ENCODE measurements around the gene MIER2. TPM values are rescaled to one million over a fixed set of nuclear protein-coding genes. Genes with fewer than 3 reads are reported as not detected.
"Not testable (repeated sequence)": the region's sequence is repeated elsewhere in the genome, so short reads cannot be mapped to it uniquely, and the experiment has no call there.

MIER2 gene
- total RNA-seq, 2 donors from 2014 or later: 17.3 to 19.1 TPM

GRCh38 chr19:390386-391206 lies 46.0 kb upstream of the MIER2 start:
- no peak overlapping the region for H3K27ac ChIP-seq
- H3K36me3 ChIP-seq: no peaks in the 10 kb centered on the region
- no peak overlapping the region for H3K9ac ChIP-seq (ENCODE audit: low read depth in 2 of 2, low read length in 2 of 2)
- no peak for DNase-seq
- H3K27me3 ChIP-seq: no peaks in the 10 kb centered on the region
- no peaks in the 10 kb centered on the region for H3K4me1 ChIP-seq
- H3K4me3 ChIP-seq: no peak overlapping the region
- TF ChIP-seq CTCF (IDR thresholded peaks at IDR 0.05): no peak
- H3K9me3 ChIP-seq: no peaks in the 10 kb centered on the region
- intact Hi-C loops (cut with DNase I): no loop called here

GRCh38 chr19:389935-390289 lies 45.3 kb upstream of the MIER2 start:
- H3K36me3 ChIP-seq: no peaks in the 10 kb centered on the region
- no peak overlapping the region for H3K9ac ChIP-seq (ENCODE audit: low read depth in 2 of 2, low read length in 2 of 2)
- no peak for DNase-seq
- no peak for TF ChIP-seq CTCF (IDR thresholded peaks at IDR 0.05)
- no peaks in the 10 kb centered on the region for H3K4me1 ChIP-seq
- intact Hi-C loops (cut with DNase I): loop anchor here (10.0 kb wide), 1 partner anchor 85 kb away; a partner anchor contains a TSS
- H3K27ac ChIP-seq: no peak overlapping the region
- no peaks in the 10 kb centered on the region for H3K9me3 ChIP-seq
- H3K4me3 ChIP-seq: no peak overlapping the region
- no peaks in the 10 kb centered on the region for H3K27me3 ChIP-seq

- H3K4me1 ChIP-seq: no peaks in the 10 kb centered on the region
- H3K9ac ChIP-seq (ENCODE audit: low read depth in 2 of 2, low read length in 2 of 2): no peak overlapping the region
- no peak overlapping the region for H3K4me3 ChIP-seq
- no peaks in the 10 kb centered on the region for H3K9me3 ChIP-seq
- peaks cover 2% of the 10 kb centered on the region for H3K27me3 ChIP-seq
- H3K27ac ChIP-seq: no peak overlapping the region
- no peaks in the 10 kb centered on the region for H3K36me3 ChIP-seq
- intact Hi-C loops (cut with DNase I): loop anchor here (10.0 kb wide), 1 partner anchor 85 kb away; a partner anchor contains a TSS
- no peak for TF ChIP-seq CTCF (IDR thresholded peaks at IDR 0.05)
- DNase-seq: no peak
These were observed 44.8 kb upstream of the MIER2 start for GRCh38 chr19:389255-389934.

GRCh38 chr19:388691-389090 lies 44.1 kb upstream of the MIER2 start:
- intact Hi-C loops (cut with DNase I): loop anchor here (10.0 kb wide), 1 partner anchor 86 kb away; a partner anchor contains a TSS
- H3K27ac ChIP-seq: no peak overlapping the region
- no peaks in the 10 kb centered on the region for H3K9me3 ChIP-seq
- H3K9ac ChIP-seq (ENCODE audit: low read depth in 2 of 2, low read length in 2 of 2): no peak overlapping the region
- H3K4me3 ChIP-seq: no peak overlapping the region
- H3K4me1 ChIP-seq: no peaks in the 10 kb centered on the region
- no peak for DNase-seq
- TF ChIP-seq CTCF (IDR thresholded peaks at IDR 0.05): no peak
- no peaks in the 10 kb centered on the region for H3K36me3 ChIP-seq
- H3K27me3 ChIP-seq: peaks cover 9% of the 10 kb centered on the region

- H3K9me3 ChIP-seq: no peaks in the 10 kb centered on the region
- no peak for DNase-seq
- no peak overlapping the region for H3K27ac ChIP-seq
- H3K4me3 ChIP-seq: no peak overlapping the region
- H3K4me1 ChIP-seq: no peaks in the 10 kb centered on the region
- intact Hi-C loops (cut with DNase I): loop anchor here (10.0 kb wide), 1 partner anchor 87 kb away; a partner anchor contains a TSS
- H3K9ac ChIP-seq (ENCODE audit: low read depth in 2 of 2, low read length in 2 of 2): no peak overlapping the region
- no peaks in the 10 kb centered on the region for H3K36me3 ChIP-seq
- peaks cover 12% of the 10 kb centered on the region for H3K27me3 ChIP-seq
- no peak for TF ChIP-seq CTCF (IDR thresholded peaks at IDR 0.05)
These were observed 43.2 kb upstream of the MIER2 start for GRCh38 chr19:387777-388176.

- not testable (repeated sequence) for DNase-seq
These were observed 42.2 kb upstream of the MIER2 start for GRCh38 chr19:386632-387301.

GRCh38 chr19:386189-386588 lies 41.6 kb upstream of the MIER2 start:
- H3K36me3 ChIP-seq; H3K27ac ChIP-seq; H3K9ac ChIP-seq (ENCODE audit: low read depth in 2 of 2, low read length in 2 of 2); H3K4me1 ChIP-seq; DNase-seq; H3K4me3 ChIP-seq; H3K9me3 ChIP-seq: not testable (repeated sequence)
- intact Hi-C loops (cut with DNase I): loop anchor here (10.0 kb wide), 1 partner anchor 89 kb away; a partner anchor contains a TSS
- H3K27me3 ChIP-seq: peaks cover 12% of the 10 kb centered on the region

More at GRCh38 chr19:386632-387301, 42.2 kb upstream of the MIER2 start:
- intact Hi-C loops (cut with DNase I): loop anchor here (10.0 kb wide), 1 partner anchor 88 kb away; a partner anchor contains a TSS
- not testable (repeated sequence) for H3K9ac ChIP-seq (ENCODE audit: low read depth in 2 of 2, low read length in 2 of 2); H3K4me1 ChIP-seq; H3K36me3 ChIP-seq; H3K27ac ChIP-seq; H3K9me3 ChIP-seq; H3K4me3 ChIP-seq
- H3K27me3 ChIP-seq: peaks cover 12% of the 10 kb centered on the region
